ENCODE measurements around the gene LNPK.

DNA sequence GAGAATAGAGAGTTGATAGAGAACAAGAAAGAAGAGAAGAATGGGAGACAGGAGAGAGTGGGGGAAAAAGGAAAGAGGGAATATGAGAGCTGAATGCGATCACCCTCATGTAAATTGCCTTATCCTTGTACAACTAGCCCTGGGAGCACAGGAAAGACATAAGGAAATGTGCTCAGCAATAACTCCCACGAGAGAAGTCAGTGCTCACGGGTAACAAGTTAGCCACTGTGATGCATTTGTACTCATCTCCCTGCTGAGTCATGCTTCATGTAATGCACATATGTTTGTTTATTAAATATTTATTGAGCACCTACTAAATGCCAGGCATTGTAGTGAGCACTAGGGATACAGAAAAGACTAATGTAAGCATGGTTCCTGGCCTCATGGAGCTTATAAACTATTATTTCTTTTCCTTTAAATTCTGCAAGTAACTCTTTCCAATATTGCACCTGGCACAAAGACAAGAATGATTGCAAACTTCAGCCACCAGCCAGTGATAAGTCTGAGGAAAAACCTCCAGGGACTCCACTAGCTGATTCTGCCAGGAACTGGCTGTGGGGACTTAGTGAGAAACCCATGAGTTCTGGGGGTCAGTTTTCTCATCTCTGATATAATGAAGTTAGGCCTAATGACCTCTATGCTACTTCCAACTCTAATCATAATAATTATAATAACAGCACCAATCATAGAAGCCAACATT lies 124.1 kb downstream of the LNPK start:
- TF ChIP-seq BDP1 (IDR thresholded peaks at IDR 0.05; ENCODE audit: insufficient read depth, insufficient read length): no peak
- TF ChIP-seq, protein P1, sequence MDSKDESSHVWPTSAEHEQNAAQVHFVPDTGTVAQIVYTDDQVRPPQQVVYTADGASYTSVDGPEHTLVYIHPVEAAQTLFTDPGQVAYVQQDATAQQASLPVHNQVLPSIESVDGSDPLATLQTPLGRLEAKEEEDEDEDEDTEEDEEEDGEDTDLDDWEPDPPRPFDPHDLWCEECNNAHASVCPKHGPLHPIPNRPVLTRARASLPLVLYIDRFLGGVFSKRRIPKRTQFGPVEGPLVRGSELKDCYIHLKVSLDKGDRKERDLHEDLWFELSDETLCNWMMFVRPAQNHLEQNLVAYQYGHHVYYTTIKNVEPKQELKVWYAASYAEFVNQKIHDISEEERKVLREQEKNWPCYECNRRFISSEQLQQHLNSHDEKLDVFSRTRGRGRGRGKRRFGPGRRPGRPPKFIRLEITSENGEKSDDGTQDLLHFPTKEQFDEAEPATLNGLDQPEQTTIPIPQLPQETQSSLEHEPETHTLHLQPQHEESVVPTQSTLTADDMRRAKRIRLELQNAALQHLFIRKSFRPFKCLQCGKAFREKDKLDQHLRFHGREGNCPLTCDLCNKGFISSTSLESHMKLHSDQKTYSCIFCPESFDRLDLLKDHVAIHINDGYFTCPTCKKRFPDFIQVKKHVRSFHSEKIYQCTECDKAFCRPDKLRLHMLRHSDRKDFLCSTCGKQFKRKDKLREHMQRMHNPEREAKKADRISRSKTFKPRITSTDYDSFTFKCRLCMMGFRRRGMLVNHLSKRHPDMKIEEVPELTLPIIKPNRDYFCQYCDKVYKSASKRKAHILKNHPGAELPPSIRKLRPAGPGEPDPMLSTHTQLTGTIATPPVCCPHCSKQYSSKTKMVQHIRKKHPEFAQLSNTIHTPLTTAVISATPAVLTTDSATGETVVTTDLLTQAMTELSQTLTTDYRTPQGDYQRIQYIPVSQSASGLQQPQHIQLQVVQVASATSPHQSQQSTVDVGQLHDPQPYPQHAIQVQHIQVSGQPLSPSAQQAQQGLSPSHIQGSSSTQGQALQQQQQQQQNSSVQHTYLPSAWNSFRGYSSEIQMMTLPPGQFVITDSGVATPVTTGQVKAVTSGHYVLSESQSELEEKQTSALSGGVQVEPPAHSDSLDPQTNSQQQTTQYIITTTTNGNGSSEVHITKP (IDR thresholded peaks at IDR 0.05; ENCODE audit: partially characterized antibody): no peak
- TF ChIP-seq DACH1 (IDR thresholded peaks at IDR 0.05; ENCODE audit: partially characterized antibody): no peak
- no peak for TF ChIP-seq SMARCA5 (IDR thresholded peaks at IDR 0.05)
- no peak for TF ChIP-seq EZH2 (IDR thresholded peaks at IDR 0.05; ENCODE audit: borderline replicate concordance, low read depth, low read length)
- TF ChIP-seq, protein P2, sequence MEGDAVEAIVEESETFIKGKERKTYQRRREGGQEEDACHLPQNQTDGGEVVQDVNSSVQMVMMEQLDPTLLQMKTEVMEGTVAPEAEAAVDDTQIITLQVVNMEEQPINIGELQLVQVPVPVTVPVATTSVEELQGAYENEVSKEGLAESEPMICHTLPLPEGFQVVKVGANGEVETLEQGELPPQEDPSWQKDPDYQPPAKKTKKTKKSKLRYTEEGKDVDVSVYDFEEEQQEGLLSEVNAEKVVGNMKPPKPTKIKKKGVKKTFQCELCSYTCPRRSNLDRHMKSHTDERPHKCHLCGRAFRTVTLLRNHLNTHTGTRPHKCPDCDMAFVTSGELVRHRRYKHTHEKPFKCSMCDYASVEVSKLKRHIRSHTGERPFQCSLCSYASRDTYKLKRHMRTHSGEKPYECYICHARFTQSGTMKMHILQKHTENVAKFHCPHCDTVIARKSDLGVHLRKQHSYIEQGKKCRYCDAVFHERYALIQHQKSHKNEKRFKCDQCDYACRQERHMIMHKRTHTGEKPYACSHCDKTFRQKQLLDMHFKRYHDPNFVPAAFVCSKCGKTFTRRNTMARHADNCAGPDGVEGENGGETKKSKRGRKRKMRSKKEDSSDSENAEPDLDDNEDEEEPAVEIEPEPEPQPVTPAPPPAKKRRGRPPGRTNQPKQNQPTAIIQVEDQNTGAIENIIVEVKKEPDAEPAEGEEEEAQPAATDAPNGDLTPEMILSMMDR (IDR thresholded peaks at IDR 0.05 in 2 of 3, conservative IDR thresholded peaks at IDR 0.05 in 1 of 3; ENCODE audit: insufficient read depth in 2 of 3, low read depth in 1 of 3, low read length in 3 of 3): no peak
- TF ChIP-seq, protein P3, sequence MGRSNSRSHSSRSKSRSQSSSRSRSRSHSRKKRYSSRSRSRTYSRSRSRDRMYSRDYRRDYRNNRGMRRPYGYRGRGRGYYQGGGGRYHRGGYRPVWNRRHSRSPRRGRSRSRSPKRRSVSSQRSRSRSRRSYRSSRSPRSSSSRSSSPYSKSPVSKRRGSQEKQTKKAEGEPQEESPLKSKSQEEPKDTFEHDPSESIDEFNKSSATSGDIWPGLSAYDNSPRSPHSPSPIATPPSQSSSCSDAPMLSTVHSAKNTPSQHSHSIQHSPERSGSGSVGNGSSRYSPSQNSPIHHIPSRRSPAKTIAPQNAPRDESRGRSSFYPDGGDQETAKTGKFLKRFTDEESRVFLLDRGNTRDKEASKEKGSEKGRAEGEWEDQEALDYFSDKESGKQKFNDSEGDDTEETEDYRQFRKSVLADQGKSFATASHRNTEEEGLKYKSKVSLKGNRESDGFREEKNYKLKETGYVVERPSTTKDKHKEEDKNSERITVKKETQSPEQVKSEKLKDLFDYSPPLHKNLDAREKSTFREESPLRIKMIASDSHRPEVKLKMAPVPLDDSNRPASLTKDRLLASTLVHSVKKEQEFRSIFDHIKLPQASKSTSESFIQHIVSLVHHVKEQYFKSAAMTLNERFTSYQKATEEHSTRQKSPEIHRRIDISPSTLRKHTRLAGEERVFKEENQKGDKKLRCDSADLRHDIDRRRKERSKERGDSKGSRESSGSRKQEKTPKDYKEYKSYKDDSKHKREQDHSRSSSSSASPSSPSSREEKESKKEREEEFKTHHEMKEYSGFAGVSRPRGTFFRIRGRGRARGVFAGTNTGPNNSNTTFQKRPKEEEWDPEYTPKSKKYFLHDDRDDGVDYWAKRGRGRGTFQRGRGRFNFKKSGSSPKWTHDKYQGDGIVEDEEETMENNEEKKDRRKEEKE (IDR thresholded peaks at IDR 0.05; ENCODE audit: borderline replicate concordance in 1 of 2, control insufficient read depth in 1 of 2, low read depth in 2 of 2, low read length in 1 of 2): no peak

Measured in K562 (cell line).